ENCODE measurements around the gene RRAS2. TPM values are rescaled to one million over a fixed set of nuclear protein-coding genes. Genes with fewer than 3 reads are reported as not detected.
"Not testable (repeated sequence)": the region's sequence is repeated elsewhere in the genome, so short reads cannot be mapped to it uniquely, and the experiment has no call there.

The RRAS2 gene
- total and polyA plus RNA-seq, 2 donors, result 25.3 to 30.4 TPM

DNA sequence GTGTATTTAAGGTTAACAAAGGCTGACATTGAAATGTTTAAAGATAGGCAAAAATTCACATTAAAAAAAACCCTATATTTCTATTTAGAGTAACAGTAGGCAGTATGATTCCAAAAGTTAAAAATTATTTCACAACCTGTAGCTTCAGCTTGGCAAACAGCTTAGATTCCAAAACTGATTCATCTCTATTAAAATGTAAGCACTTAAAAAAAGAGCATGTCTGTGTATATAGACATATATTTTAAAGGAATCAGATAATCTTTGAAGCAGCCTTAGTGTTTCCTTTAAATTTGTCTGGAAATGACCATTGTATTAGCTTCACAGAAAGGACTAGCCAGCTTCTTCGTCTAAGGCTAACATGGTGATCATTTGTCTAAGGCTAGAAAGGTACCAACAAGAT is 80.1 kb downstream of the RRAS2 start:
- not testable (repeated sequence) for H3K4me1 ChIP-seq (ENCODE audit: control insufficient read depth in 2 of 2, insufficient read depth in 2 of 2, low read length in 2 of 2); H3K27me3 ChIP-seq (ENCODE audit: control insufficient read depth in 2 of 2, insufficient read depth in 1 of 2, low read length in 1 of 2); H3K4me3 ChIP-seq (ENCODE audit: low read length in 2 of 2); H3K9me3 ChIP-seq (ENCODE audit: control insufficient read depth in 2 of 2, insufficient read depth in 1 of 2, low read length in 1 of 2); DNase-seq (ENCODE audit: low read depth in 6 of 9, low spot score in 9 of 9); H3K27ac ChIP-seq (ENCODE audit: low read depth in 1 of 2, low read length in 1 of 2); H3K36me3 ChIP-seq (ENCODE audit: control insufficient read depth in 2 of 2, insufficient read depth in 2 of 2, low read length in 1 of 2)
- WGBS, result 94% methylated on average over 1 of the region's 1 CpG

DNA sequence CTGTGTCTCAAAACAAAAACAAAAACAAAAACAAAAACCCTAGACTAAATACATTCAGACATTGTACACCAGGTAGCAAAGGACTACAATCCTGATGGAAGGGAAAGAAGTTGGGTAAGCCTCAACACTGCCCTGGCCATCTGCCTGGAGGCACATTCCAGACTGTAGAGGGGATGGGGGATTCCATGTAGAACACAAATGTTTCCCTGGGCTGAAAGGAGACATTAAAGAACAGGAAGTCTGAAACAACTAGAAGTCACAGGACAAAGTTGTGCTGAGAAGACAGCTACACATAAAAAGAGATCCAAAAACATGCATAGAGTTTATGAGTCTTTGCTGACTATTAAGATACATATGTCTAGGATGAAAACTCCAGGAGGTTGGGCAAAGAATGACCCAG is 83.9 kb downstream of the RRAS2 start:
- H3K4me3 ChIP-seq (ENCODE audit: low read length in 2 of 2), result no peak overlapping the region
- no peaks in the 10 kb centered on the region for H3K27me3 ChIP-seq (ENCODE audit: control insufficient read depth in 2 of 2, insufficient read depth in 1 of 2, low read length in 1 of 2)
- no peak overlapping the region for H3K27ac ChIP-seq (ENCODE audit: low read depth in 1 of 2, low read length in 1 of 2)
- peaks cover 13 to 14% of the 10 kb centered on the region in 2 donors for H3K4me1 ChIP-seq (ENCODE audit: control insufficient read depth in 2 of 2, insufficient read depth in 2 of 2, low read length in 2 of 2)
- H3K36me3 ChIP-seq (ENCODE audit: control insufficient read depth in 2 of 2, insufficient read depth in 2 of 2, low read length in 1 of 2), result no peaks in the 10 kb centered on the region
- H3K9me3 ChIP-seq (ENCODE audit: control insufficient read depth in 2 of 2, insufficient read depth in 1 of 2, low read length in 1 of 2), result no peaks in the 10 kb centered on the region
- no peak for DNase-seq (ENCODE audit: low read depth in 6 of 9, low spot score in 9 of 9)

DNA sequence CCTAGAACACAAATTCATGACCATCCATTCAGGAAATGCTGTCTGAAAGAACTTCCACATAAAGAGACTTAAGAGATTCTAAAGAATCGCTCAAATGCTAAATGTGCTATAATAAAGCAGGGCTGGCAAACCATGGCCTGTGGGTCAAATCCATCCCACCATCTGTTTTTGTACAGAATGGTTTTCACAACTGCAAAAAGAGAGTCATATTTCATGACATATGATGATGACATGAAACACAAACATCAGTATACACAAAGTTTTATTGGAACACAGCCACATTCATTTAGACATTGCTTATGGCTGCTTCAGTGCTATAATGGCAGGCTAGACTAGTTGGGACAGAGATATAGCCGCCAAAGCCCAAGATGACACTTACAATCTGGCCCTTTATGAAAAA is 85.1 kb downstream of the RRAS2 start:
- WGBS, result 100% methylated on average over 2 of the region's 2 CpGs
- H3K36me3 ChIP-seq (ENCODE audit: control insufficient read depth in 2 of 2, insufficient read depth in 2 of 2, low read length in 1 of 2), result no peaks in the 10 kb centered on the region
- no peaks in the 10 kb centered on the region for H3K27me3 ChIP-seq (ENCODE audit: control insufficient read depth in 2 of 2, insufficient read depth in 1 of 2, low read length in 1 of 2)
- H3K9me3 ChIP-seq (ENCODE audit: control insufficient read depth in 2 of 2, insufficient read depth in 1 of 2, low read length in 1 of 2), result no peaks in the 10 kb centered on the region
- H3K27ac ChIP-seq (ENCODE audit: low read depth in 1 of 2, low read length in 1 of 2), result no peak overlapping the region
- no peak overlapping the region for H3K4me3 ChIP-seq (ENCODE audit: low read length in 2 of 2)
- peaks cover 13 to 16% of the 10 kb centered on the region in 2 donors for H3K4me1 ChIP-seq (ENCODE audit: control insufficient read depth in 2 of 2, insufficient read depth in 2 of 2, low read length in 2 of 2)
- no peak for DNase-seq (ENCODE audit: low read depth in 6 of 9, low spot score in 9 of 9)

DNA sequence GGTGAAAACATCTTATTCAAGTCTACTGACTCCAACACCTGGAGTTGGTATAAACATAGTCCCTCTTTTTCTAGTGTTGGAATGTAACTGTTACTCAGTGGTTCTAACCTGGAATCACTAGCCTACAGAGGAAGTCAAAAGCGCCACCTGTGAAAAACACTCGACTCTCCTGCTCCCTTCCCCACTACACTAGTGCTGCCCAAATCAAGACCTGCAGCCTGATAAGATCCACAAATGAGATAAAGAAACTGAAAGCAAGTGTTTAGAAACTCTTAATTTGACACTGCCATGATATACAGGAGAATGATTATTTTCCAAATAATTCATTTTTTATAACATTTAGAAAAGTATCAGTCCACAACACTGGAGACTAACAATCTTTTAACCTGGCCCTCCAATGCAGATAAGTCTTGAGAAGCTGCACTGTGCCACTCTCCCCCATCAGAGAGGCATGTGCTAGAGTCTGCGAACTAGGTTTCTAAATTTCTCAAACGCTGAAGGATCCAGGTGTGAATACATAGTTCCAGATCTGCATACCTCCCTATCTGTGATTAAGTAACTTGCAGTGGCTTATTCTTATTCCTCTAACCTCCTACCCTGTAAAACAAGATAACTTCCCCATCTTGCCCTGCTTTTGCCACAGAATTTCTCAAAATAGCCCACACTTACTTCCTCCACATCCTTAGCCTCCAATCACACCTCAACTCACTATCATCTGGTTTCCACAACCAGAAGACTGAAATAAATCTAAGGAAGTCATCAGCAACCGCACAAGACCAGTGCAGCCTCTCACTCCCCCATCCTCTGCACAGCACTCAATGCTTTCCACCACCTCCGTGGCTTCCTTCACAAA is 88.1 kb downstream of the RRAS2 start:
- Histone ChIP-seq H3K4me3 (ENCODE audit: low read length in 2 of 2) (no peak overlapping the region), H3K36me3 (ENCODE audit: control insufficient read depth in 2 of 2, insufficient read depth in 2 of 2, low read length in 1 of 2) (no peaks in the 10 kb centered on the region), H3K27me3 (ENCODE audit: control insufficient read depth in 2 of 2, insufficient read depth in 1 of 2, low read length in 1 of 2) (no peaks in the 10 kb centered on the region), H3K9me3 (ENCODE audit: control insufficient read depth in 2 of 2, insufficient read depth in 1 of 2, low read length in 1 of 2) (no peaks in the 10 kb centered on the region), H3K27ac (ENCODE audit: low read depth in 1 of 2, low read length in 1 of 2) (peak overlapping the region in 1 of 2 donors; percentile 65), H3K4me1 (ENCODE audit: control insufficient read depth in 2 of 2, insufficient read depth in 2 of 2, low read length in 2 of 2) (peaks cover 13 to 16% of the 10 kb centered on the region in 2 donors)
- 8% methylated on average over 6 of the region's 6 CpGs for WGBS
- peak in 4 of 9 donors; percentile 13 to 48 (median 26) for DNase-seq (ENCODE audit: low read depth in 6 of 9, low spot score in 9 of 9)

DNA sequence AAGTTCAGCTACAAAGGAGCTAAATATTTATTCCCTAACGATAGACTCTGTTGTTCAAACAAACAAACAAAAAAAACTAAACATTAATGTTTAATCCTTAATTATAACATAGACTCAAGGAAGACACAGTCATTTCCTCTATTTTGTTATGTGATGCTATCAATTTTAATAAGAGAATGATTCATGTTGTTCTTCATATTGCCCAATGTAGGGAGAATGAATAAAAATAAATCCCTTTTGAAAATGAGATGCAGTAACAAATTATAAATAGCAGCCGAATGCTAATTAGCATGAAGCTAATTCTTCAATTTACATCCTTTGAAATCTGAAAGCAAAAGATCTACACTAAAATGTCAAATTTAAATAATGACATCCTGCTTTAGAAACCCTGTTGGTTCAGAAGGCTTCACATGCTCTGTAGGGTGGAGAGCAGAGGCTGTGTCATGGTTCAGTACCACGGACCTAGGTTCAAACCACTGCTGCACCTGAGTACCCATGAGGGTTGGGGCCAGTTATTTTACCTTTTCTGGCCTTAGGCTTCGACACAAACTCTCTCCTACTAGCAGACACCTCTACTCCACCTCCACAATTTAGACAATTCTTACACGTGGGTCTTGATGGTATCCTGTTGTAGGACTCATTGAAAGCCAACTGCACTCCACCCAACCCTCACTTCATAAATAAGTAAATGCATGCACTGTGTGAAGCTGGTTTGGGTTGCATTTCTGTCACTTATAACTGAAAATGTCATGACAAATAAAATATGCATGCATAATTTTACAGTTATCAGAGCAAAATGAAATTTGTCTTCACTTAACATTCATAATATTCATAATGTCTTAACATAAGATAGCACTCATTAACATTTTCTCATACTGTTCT is 89.0 kb downstream of the RRAS2 start:
- Histone ChIP-seq H3K4me1 (ENCODE audit: control insufficient read depth in 2 of 2, insufficient read depth in 2 of 2, low read length in 2 of 2) (peaks cover 13 to 16% of the 10 kb centered on the region in 2 donors), H3K9me3 (ENCODE audit: control insufficient read depth in 2 of 2, insufficient read depth in 1 of 2, low read length in 1 of 2) (no peaks in the 10 kb centered on the region), H3K36me3 (ENCODE audit: control insufficient read depth in 2 of 2, insufficient read depth in 2 of 2, low read length in 1 of 2) (peaks cover 0 to 4% of the 10 kb centered on the region in 2 donors), H3K27ac (ENCODE audit: low read depth in 1 of 2, low read length in 1 of 2) (peak overlapping the region in 1 of 2 donors; percentile 31), H3K4me3 (ENCODE audit: low read length in 2 of 2) (no peak overlapping the region), H3K27me3 (ENCODE audit: control insufficient read depth in 2 of 2, insufficient read depth in 1 of 2, low read length in 1 of 2) (no peaks in the 10 kb centered on the region)
- peak in 1 of 9 donors; percentile 11 for DNase-seq (ENCODE audit: low read depth in 6 of 9, low spot score in 9 of 9)
- 80% methylated on average over 5 of the region's 5 CpGs for WGBS

DNA sequence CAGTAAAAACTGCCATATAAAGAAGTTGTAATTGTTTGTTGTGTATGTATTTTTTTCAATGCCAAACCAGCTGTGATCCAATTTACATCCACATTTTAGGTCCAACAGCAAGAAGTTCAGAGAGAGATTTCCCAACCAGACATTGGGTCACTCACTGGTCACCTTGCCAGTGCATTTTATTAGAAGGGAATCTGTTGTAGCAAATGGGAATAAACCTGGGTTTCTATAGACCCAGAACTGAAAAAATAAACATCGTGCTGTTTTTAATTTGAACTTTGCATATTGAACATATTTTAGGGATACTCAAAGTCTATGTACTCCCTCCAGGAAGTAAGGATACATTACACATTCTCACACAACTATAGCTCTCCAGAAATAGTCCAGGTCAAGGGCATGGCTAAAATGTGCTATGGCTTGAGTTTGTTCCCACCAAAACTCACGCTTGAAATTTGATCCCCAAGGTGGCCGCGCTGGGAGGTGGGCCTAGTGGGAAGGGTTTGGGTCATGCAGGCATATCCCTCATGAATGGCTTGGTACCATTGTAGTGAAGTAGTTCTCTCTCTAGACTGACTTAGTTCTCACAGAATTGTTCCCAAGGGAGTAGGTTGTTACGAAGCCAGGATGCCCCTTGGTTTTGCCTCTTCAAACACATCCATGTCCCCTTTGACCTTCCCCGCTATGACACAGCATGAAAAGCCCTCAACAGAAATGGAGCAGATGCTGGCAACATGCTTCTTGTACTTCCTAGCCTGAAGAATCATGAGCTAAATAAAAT is 90.9 kb downstream of the RRAS2 start:
- H3K27ac ChIP-seq (ENCODE audit: low read depth in 1 of 2, low read length in 1 of 2), result no peak overlapping the region
- no peak for DNase-seq (ENCODE audit: low read depth in 6 of 9, low spot score in 9 of 9)
- 96% methylated on average over 6 of the region's 6 CpGs for WGBS

DNA sequence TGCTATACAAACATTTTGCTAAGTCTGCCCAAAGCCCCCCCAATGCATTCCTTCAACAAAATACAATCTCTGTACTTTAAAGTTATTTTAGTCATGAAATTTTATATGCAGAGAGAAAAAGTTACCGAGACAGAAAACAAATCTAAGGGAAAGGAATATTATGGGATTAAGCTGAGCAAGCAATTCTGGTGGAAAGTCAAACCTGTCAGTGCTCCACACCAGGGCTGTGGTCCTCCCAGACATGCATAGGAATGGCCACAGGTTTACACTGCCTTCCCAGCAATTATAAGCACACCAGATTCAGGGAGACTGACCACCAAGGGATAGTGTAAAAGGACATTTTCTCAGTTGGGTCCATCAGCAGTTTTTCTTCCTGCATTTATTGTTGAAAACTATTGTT is 92.4 kb downstream of the RRAS2 start:
- Histone ChIP-seq H3K4me3 (ENCODE audit: low read length in 2 of 2) (no peak overlapping the region), H3K9me3 (ENCODE audit: control insufficient read depth in 2 of 2, insufficient read depth in 1 of 2, low read length in 1 of 2) (no peaks in the 10 kb centered on the region), H3K27ac (ENCODE audit: low read depth in 1 of 2, low read length in 1 of 2) (no peak overlapping the region), H3K36me3 (ENCODE audit: control insufficient read depth in 2 of 2, insufficient read depth in 2 of 2, low read length in 1 of 2) (peaks cover 0 to 4% of the 10 kb centered on the region in 2 donors), H3K27me3 (ENCODE audit: control insufficient read depth in 2 of 2, insufficient read depth in 1 of 2, low read length in 1 of 2) (no peaks in the 10 kb centered on the region), H3K4me1 (ENCODE audit: control insufficient read depth in 2 of 2, insufficient read depth in 2 of 2, low read length in 2 of 2) (peaks cover 7 to 11% of the 10 kb centered on the region in 2 donors)
- DNase-seq (ENCODE audit: low read depth in 6 of 9, low spot score in 9 of 9), result no peak
- 88% methylated on average over 1 of the region's 1 CpG for WGBS

More for the DNA sequence above, 90.9 kb downstream of the RRAS2 start:
- no peaks in the 10 kb centered on the region for H3K9me3 ChIP-seq (ENCODE audit: control insufficient read depth in 2 of 2, insufficient read depth in 1 of 2, low read length in 1 of 2)
- H3K4me3 ChIP-seq (ENCODE audit: low read length in 2 of 2), result no peak overlapping the region
- H3K36me3 ChIP-seq (ENCODE audit: control insufficient read depth in 2 of 2, insufficient read depth in 2 of 2, low read length in 1 of 2), result peaks cover 0 to 4% of the 10 kb centered on the region in 2 donors
- peaks cover 13 to 16% of the 10 kb centered on the region in 2 donors for H3K4me1 ChIP-seq (ENCODE audit: control insufficient read depth in 2 of 2, insufficient read depth in 2 of 2, low read length in 2 of 2)
- H3K27me3 ChIP-seq (ENCODE audit: control insufficient read depth in 2 of 2, insufficient read depth in 1 of 2, low read length in 1 of 2), result no peaks in the 10 kb centered on the region

DNA sequence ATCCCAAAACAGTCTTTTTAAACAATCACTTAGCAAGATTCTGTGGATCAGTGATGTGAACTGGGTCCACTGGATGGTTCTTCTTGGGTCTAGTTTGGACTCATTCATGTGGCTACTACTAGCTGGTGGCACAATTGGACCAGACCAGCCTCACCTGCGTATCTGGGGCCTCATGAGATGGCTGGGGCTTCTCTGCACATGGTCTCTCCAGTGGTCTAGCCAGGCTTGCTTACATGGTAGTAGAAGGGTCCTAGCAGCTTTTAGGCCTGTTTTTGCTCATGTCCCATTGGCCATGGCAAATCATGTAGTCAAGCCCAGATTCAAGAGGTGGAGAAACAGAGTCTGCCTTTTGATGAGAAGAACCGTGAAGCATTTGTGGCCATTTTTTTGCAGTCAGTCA is 94.0 kb downstream of the RRAS2 start:
- peaks cover 0 to 6% of the 10 kb centered on the region in 2 donors for H3K27me3 ChIP-seq (ENCODE audit: control insufficient read depth in 2 of 2, insufficient read depth in 1 of 2, low read length in 1 of 2)

More for the DNA sequence above, 94.0 kb downstream of the RRAS2 start:
- WGBS, result 98% methylated on average over 2 of the region's 2 CpGs
- Histone ChIP-seq H3K4me3 (ENCODE audit: low read length in 2 of 2) (no peak overlapping the region), H3K9me3 (ENCODE audit: control insufficient read depth in 2 of 2, insufficient read depth in 1 of 2, low read length in 1 of 2) (no peaks in the 10 kb centered on the region), H3K27ac (ENCODE audit: low read depth in 1 of 2, low read length in 1 of 2) (no peak overlapping the region), H3K4me1 (ENCODE audit: control insufficient read depth in 2 of 2, insufficient read depth in 2 of 2, low read length in 2 of 2) (peaks cover 0 to 1% of the 10 kb centered on the region in 2 donors), H3K36me3 (ENCODE audit: control insufficient read depth in 2 of 2, insufficient read depth in 2 of 2, low read length in 1 of 2) (peaks cover 0 to 4% of the 10 kb centered on the region in 2 donors)
- no peak for DNase-seq (ENCODE audit: low read depth in 6 of 9, low spot score in 9 of 9)

Data from thymus (tissue), 11 donors.